ENCODE data around the gene ZBTB16.

The ZBTB16 gene

GRCh38 chr11:114094516-114094915 is 35.0 kb downstream of the ZBTB16 start:
- no peak for DNase-seq (ENCODE audit: extremely low spot score)
- no peak for TF ChIP-seq SP1 (IDR thresholded peaks at IDR 0.05)
- TF ChIP-seq TARDBP (IDR thresholded peaks at IDR 0.05): no peak
- no peak for TF ChIP-seq PKNOX1 (IDR thresholded peaks at IDR 0.05)
- TF ChIP-seq CTBP1 (IDR thresholded peaks at IDR 0.05; ENCODE audit: borderline replicate concordance): no peak
- no peak for TF ChIP-seq FOXK2 (IDR thresholded peaks at IDR 0.05)
- TF ChIP-seq LEF1 (IDR thresholded peaks at IDR 0.05; ENCODE audit: borderline replicate concordance): no peak
- no peak for TF ChIP-seq BHLHE40 (IDR thresholded peaks at IDR 0.05; ENCODE audit: borderline replicate concordance)
- no peak for TF ChIP-seq NFRKB (IDR thresholded peaks at IDR 0.05)
- TF ChIP-seq FOXA1 (IDR thresholded peaks at IDR 0.05): no peak
- ChIA-PET CTCF (no interaction called here), POLR2A (no interaction called here)

GRCh38 chr11:114095899-114096298 is 36.4 kb downstream of the ZBTB16 start:
- TF ChIP-seq ELF4 (IDR thresholded peaks at IDR 0.05): no peak
- no peak for TF ChIP-seq FOXK2 (IDR thresholded peaks at IDR 0.05)
- no peak for TF ChIP-seq CTBP1 (IDR thresholded peaks at IDR 0.05; ENCODE audit: borderline replicate concordance)
- no peak for TF ChIP-seq TARDBP (IDR thresholded peaks at IDR 0.05)
- no peak for TF ChIP-seq LEF1 (IDR thresholded peaks at IDR 0.05; ENCODE audit: borderline replicate concordance)
- TF ChIP-seq NFRKB (IDR thresholded peaks at IDR 0.05): no peak
- TF ChIP-seq FOXA1 (IDR thresholded peaks at IDR 0.05): no peak
- no peak for TF ChIP-seq HDGF (IDR thresholded peaks at IDR 0.05; ENCODE audit: borderline replicate concordance)
- no peak for TF ChIP-seq ARNT (IDR thresholded peaks at IDR 0.05)
- TF ChIP-seq PKNOX1 (IDR thresholded peaks at IDR 0.05): no peak
- no peak for TF ChIP-seq ZNF384 (IDR thresholded peaks at IDR 0.05)
- TF ChIP-seq L3MBTL2 (conservative IDR thresholded peaks at IDR 0.05): no peak
- TF ChIP-seq SP1 (IDR thresholded peaks at IDR 0.05): no peak
- no peak for TF ChIP-seq SUZ12 (IDR thresholded peaks at IDR 0.05)
- no peak for TF ChIP-seq FOXM1 (IDR thresholded peaks at IDR 0.05; ENCODE audit: borderline replicate concordance)
- TF ChIP-seq BHLHE40 (IDR thresholded peaks at IDR 0.05; ENCODE audit: borderline replicate concordance): no peak
- DNase-seq (ENCODE audit: extremely low spot score): no peak
- POLR2A ChIA-PET: no interaction called here
- CTCF ChIA-PET: no interaction called here

GRCh38 chr11:114097832-114098231 is 38.3 kb downstream of the ZBTB16 start:
- CTCF ChIA-PET: no interaction called here
- TF ChIP-seq SUZ12 (IDR thresholded peaks at IDR 0.05) (no peak), CTBP1 (IDR thresholded peaks at IDR 0.05; ENCODE audit: borderline replicate concordance) (no peak), HDGF (IDR thresholded peaks at IDR 0.05; ENCODE audit: borderline replicate concordance) (no peak), NFRKB (IDR thresholded peaks at IDR 0.05) (no peak), TARDBP (IDR thresholded peaks at IDR 0.05) (no peak), ARNT (IDR thresholded peaks at IDR 0.05) (no peak), PKNOX1 (IDR thresholded peaks at IDR 0.05) (no peak), LEF1 (IDR thresholded peaks at IDR 0.05; ENCODE audit: borderline replicate concordance) (no peak), L3MBTL2 (conservative IDR thresholded peaks at IDR 0.05) (no peak), FOXM1 (IDR thresholded peaks at IDR 0.05; ENCODE audit: borderline replicate concordance) (no peak), FOXK2 (IDR thresholded peaks at IDR 0.05) (no peak), ELF4 (IDR thresholded peaks at IDR 0.05) (no peak), BHLHE40 (IDR thresholded peaks at IDR 0.05; ENCODE audit: borderline replicate concordance) (no peak), SP1 (IDR thresholded peaks at IDR 0.05) (no peak), FOXA1 (IDR thresholded peaks at IDR 0.05) (no peak), ZNF384 (IDR thresholded peaks at IDR 0.05) (no peak)
- no peak for DNase-seq (ENCODE audit: extremely low spot score)
- POLR2A ChIA-PET: no interaction called here

GRCh38 chr11:114098927-114099326 is 39.4 kb downstream of the ZBTB16 start:
- peak; percentile 21 for DNase-seq (ENCODE audit: extremely low spot score)
- POLR2A ChIA-PET: no interaction called here
- CTCF ChIA-PET: interaction anchor here (0.6 kb wide), 1 partner anchor 70 kb away, joined by 3 read pairs; no protein-coding TSS in a partner anchor
- TF ChIP-seq LEF1 (IDR thresholded peaks at IDR 0.05; ENCODE audit: borderline replicate concordance) (no peak), PKNOX1 (IDR thresholded peaks at IDR 0.05) (no peak), SP1 (IDR thresholded peaks at IDR 0.05) (no peak), FOXK2 (IDR thresholded peaks at IDR 0.05) (no peak), BHLHE40 (IDR thresholded peaks at IDR 0.05; ENCODE audit: borderline replicate concordance) (no peak), NFRKB (IDR thresholded peaks at IDR 0.05) (no peak), SUZ12 (IDR thresholded peaks at IDR 0.05) (no peak), HDGF (IDR thresholded peaks at IDR 0.05; ENCODE audit: borderline replicate concordance) (no peak), FOXM1 (IDR thresholded peaks at IDR 0.05; ENCODE audit: borderline replicate concordance) (no peak), ARNT (IDR thresholded peaks at IDR 0.05) (no peak), ELF4 (IDR thresholded peaks at IDR 0.05) (no peak), CTBP1 (IDR thresholded peaks at IDR 0.05; ENCODE audit: borderline replicate concordance) (no peak), L3MBTL2 (conservative IDR thresholded peaks at IDR 0.05) (no peak; the same call in 1 of the 2 replicates), ZNF384 (IDR thresholded peaks at IDR 0.05) (no peak), FOXA1 (IDR thresholded peaks at IDR 0.05) (no peak), TARDBP (IDR thresholded peaks at IDR 0.05) (no peak)

GRCh38 chr11:114099392-114100178 is 40.1 kb downstream of the ZBTB16 start:
- TF ChIP-seq L3MBTL2 (conservative IDR thresholded peaks at IDR 0.05): no peak
- POLR2A ChIA-PET: interaction anchor here (0.6 kb wide), 1 partner anchor 190 kb away, joined by 6 read pairs; no protein-coding TSS in a partner anchor
- CTCF ChIA-PET: no interaction called here
- DNase-seq (ENCODE audit: extremely low spot score): no peak

Measured in HEK293T (cell line).